ENCODE measurements around the gene GIMAP8.
"Not testable (repeated sequence)": the region's sequence is repeated elsewhere in the genome, so short reads cannot be mapped to it uniquely, and the experiment has no call there.

Gene GIMAP8

GRCh38 chr7:150476819-150477631 lies 26.6 kb downstream of the GIMAP8 start:
- DNase-seq (ENCODE audit: insufficient read length) (no peak), FAIRE-seq (no peak)
- no peak for TF ChIP-seq POLR2A (IDR thresholded peaks at IDR 0.05; ENCODE audit: low read depth, low read length)
- no peak for TF ChIP-seq TAF1 (IDR thresholded peaks at IDR 0.05; ENCODE audit: borderline replicate concordance, low read depth, low read length)
- TF ChIP-seq POLR2AphosphoS5 (IDR thresholded peaks at IDR 0.05; ENCODE audit: low read depth, low read length), result no peak

- DNase-seq (ENCODE audit: insufficient read length) (no peak), FAIRE-seq (no peak)
- TF ChIP-seq POLR2AphosphoS5 (IDR thresholded peaks at IDR 0.05; ENCODE audit: low read depth, low read length) (no peak), TAF1 (IDR thresholded peaks at IDR 0.05; ENCODE audit: borderline replicate concordance, low read depth, low read length) (no peak), POLR2A (IDR thresholded peaks at IDR 0.05; ENCODE audit: low read depth, low read length) (no peak)
Observed at GRCh38 chr7:150479023-150479716, 28.7 kb downstream of the GIMAP8 start.

- no peak for DNase-seq (ENCODE audit: insufficient read length)
- TF ChIP-seq POLR2A (IDR thresholded peaks at IDR 0.05; ENCODE audit: low read depth, low read length) (no peak), POLR2AphosphoS5 (IDR thresholded peaks at IDR 0.05; ENCODE audit: low read depth, low read length) (no peak), TAF1 (IDR thresholded peaks at IDR 0.05; ENCODE audit: borderline replicate concordance, low read depth, low read length) (no peak)
Observed at GRCh38 chr7:150481186-150481920, 30.9 kb downstream of the GIMAP8 start.

GRCh38 chr7:150481922-150482321 lies 31.5 kb downstream of the GIMAP8 start:
- peak; percentile 85 for FAIRE-seq
- no peak for DNase-seq (ENCODE audit: insufficient read length)
- TF ChIP-seq POLR2AphosphoS5 (IDR thresholded peaks at IDR 0.05; ENCODE audit: low read depth, low read length) (no peak), TAF1 (IDR thresholded peaks at IDR 0.05; ENCODE audit: borderline replicate concordance, low read depth, low read length) (no peak), POLR2A (IDR thresholded peaks at IDR 0.05; ENCODE audit: low read depth, low read length) (no peak)

More at GRCh38 chr7:150481186-150481920, 30.9 kb downstream of the GIMAP8 start:
- no peak for FAIRE-seq

- FAIRE-seq, result not testable (repeated sequence)
Observed at GRCh38 chr7:150483514-150483913, 33.1 kb downstream of the GIMAP8 start.

GRCh38 chr7:150484071-150484470 lies 33.6 kb downstream of the GIMAP8 start:
- FAIRE-seq, result peak; percentile 77
- DNase-seq (ENCODE audit: insufficient read length), result not testable (repeated sequence)

More at GRCh38 chr7:150483514-150483913, 33.1 kb downstream of the GIMAP8 start:
- DNase-seq (ENCODE audit: insufficient read length), result not testable (repeated sequence)

GRCh38 chr7:150487625-150488024 lies 37.2 kb downstream of the GIMAP8 start:
- FAIRE-seq, result no peak
- DNase-seq (ENCODE audit: insufficient read length), result no peak
- no peak for TF ChIP-seq POLR2A (IDR thresholded peaks at IDR 0.05; ENCODE audit: low read depth, low read length)
- no peak for TF ChIP-seq POLR2AphosphoS5 (IDR thresholded peaks at IDR 0.05; ENCODE audit: low read depth, low read length)
- TF ChIP-seq TAF1 (IDR thresholded peaks at IDR 0.05; ENCODE audit: borderline replicate concordance, low read depth, low read length), result no peak

- FAIRE-seq (no peak), DNase-seq (ENCODE audit: insufficient read length) (no peak)
- no peak for TF ChIP-seq POLR2A (IDR thresholded peaks at IDR 0.05; ENCODE audit: low read depth, low read length)
- no peak for TF ChIP-seq POLR2AphosphoS5 (IDR thresholded peaks at IDR 0.05; ENCODE audit: low read depth, low read length)
- no peak for TF ChIP-seq TAF1 (IDR thresholded peaks at IDR 0.05; ENCODE audit: borderline replicate concordance, low read depth, low read length)
Observed at GRCh38 chr7:150489782-150490181, 39.4 kb downstream of the GIMAP8 start.

- not testable (repeated sequence) for FAIRE-seq; DNase-seq (ENCODE audit: insufficient read length)
Observed at GRCh38 chr7:150493442-150493841, 43.0 kb downstream of the GIMAP8 start.

GRCh38 chr7:150502519-150502918 lies 52.1 kb downstream of the GIMAP8 start:
- TF ChIP-seq POLR2A (IDR thresholded peaks at IDR 0.05; ENCODE audit: low read depth, low read length), result no peak
- no peak for TF ChIP-seq TAF1 (IDR thresholded peaks at IDR 0.05; ENCODE audit: borderline replicate concordance, low read depth, low read length)
- TF ChIP-seq POLR2AphosphoS5 (IDR thresholded peaks at IDR 0.05; ENCODE audit: low read depth, low read length), result no peak
- DNase-seq (ENCODE audit: insufficient read length) (no peak), FAIRE-seq (no peak)

GRCh38 chr7:150503155-150503554 lies 52.7 kb downstream of the GIMAP8 start:
- TF ChIP-seq POLR2AphosphoS5 (IDR thresholded peaks at IDR 0.05; ENCODE audit: low read depth, low read length) (no peak), TAF1 (IDR thresholded peaks at IDR 0.05; ENCODE audit: borderline replicate concordance, low read depth, low read length) (no peak), POLR2A (IDR thresholded peaks at IDR 0.05; ENCODE audit: low read depth, low read length) (no peak)
- FAIRE-seq (no peak), DNase-seq (ENCODE audit: insufficient read length) (no peak)

GRCh38 chr7:150503581-150503980 lies 53.2 kb downstream of the GIMAP8 start:
- no peak for FAIRE-seq
- DNase-seq (ENCODE audit: insufficient read length), result no peak
- no peak for TF ChIP-seq POLR2A (IDR thresholded peaks at IDR 0.05; ENCODE audit: low read depth, low read length)
- no peak for TF ChIP-seq TAF1 (IDR thresholded peaks at IDR 0.05; ENCODE audit: borderline replicate concordance, low read depth, low read length)
- no peak for TF ChIP-seq POLR2AphosphoS5 (IDR thresholded peaks at IDR 0.05; ENCODE audit: low read depth, low read length)

All from GM12892 (cell line).